Activated CD4-positive, alpha-beta T cell treated with anti-CD3 and anti-CD28 coated beads for 36 hours (primary cell): Measurements from ENCODE around the gene CEACAM16. TPM values are rescaled to one million over a fixed set of nuclear protein-coding genes. Genes with fewer than 3 reads are reported as not detected.
"Not testable (repeated sequence)": the region's sequence is repeated elsewhere in the genome, so short reads cannot be mapped to it uniquely, and the experiment has no call there.

ENCODE experiments used
- ATAC-seq: fragments of 200-7000 bp; cut with Tn5 transposase; one replicate; pipeline ENCODE4 v1.10.0; 2021; ENCODE audit warnings: mild to moderate bottlenecking, moderate library complexity
- CTCF ChIA-PET: fragments of 350-600 bp; sonication (Branson Sonifier 250); formaldehyde crosslinking; loops from one replicate; lab custom pipeline; 2021; ENCODE audit warnings: antibody characterized with exemption; lab: Charles Lee
- POLR2A ChIA-PET: fragments of 350-600 bp; sonication (Branson Sonifier 250); formaldehyde crosslinking; loops from one replicate; lab custom pipeline; 2021; ENCODE audit warnings: antibody characterized with exemption, inconsistent platforms; lab: Charles Lee
- DNase-seq: peaks from one replicate; pipeline ENCODE4 v3.0.0-alpha.2; 2020
- H3K27ac Mint-ChIP-seq: one replicate; pipeline ENCODE4 v1.8.0; 2021; ENCODE audit warnings: mixed read lengths
- H3K27me3 Mint-ChIP-seq: one replicate; pipeline ENCODE4 v1.8.0; 2021; ENCODE audit warnings: mixed read lengths
- H3K36me3 Mint-ChIP-seq: one replicate; pipeline ENCODE4 v1.8.0; 2021; ENCODE audit warnings: low read depth, mixed read lengths
- H3K4me1 Mint-ChIP-seq: one replicate; pipeline ENCODE4 v1.8.0; 2021; ENCODE audit warnings: mixed read lengths
- H3K4me3 Mint-ChIP-seq: one replicate; pipeline ENCODE4 v1.8.0; 2021; ENCODE audit warnings: mild to moderate bottlenecking, moderate library complexity, mixed read lengths
- H3K9me3 Mint-ChIP-seq: one replicate; pipeline ENCODE4 v1.8.0; 2021; ENCODE audit warnings: low read depth, mixed read lengths
- intact Hi-C, 2 experiments: fragments of 100-400 bp; cut with DNase I in 1 of 2; cut with micrococcal nuclease in 1 of 2; formaldehyde crosslinking; loops; one replicate each; pipeline versions ENCODE4 v1.14.2 to v1.15.1; 2022 to 2024; cut with DNase I, micrococcal nuclease
- total RNA-seq, 2 experiments: library from RNA; stranded (reverse); gene quantifications; one replicate each; pipeline ENCODE4 v1.2.3, GENCODE V29; 2021

CEACAM16 gene
- total RNA-seq, 2 experiments from 2014 or later = not detected

- no peak overlapping the region for H3K27ac Mint-ChIP-seq
- no peaks in the 10 kb centered on the region for H3K36me3 Mint-ChIP-seq
- intact Hi-C loops = no loop called here
- POLR2A ChIA-PET = no interaction called here
- DNase-seq (no peak), ATAC-seq (no peak)
- H3K4me1 Mint-ChIP-seq = no peaks in the 10 kb centered on the region
- CTCF ChIA-PET = interaction anchor here (0.7 to 1.2 kb wide), 2 partner anchors 19 to 65 kb away, joined by 3 to 5 read pairs; no protein-coding TSS in a partner anchor
- H3K9me3 Mint-ChIP-seq = no peaks in the 10 kb centered on the region
- no peak overlapping the region for H3K4me3 Mint-ChIP-seq
- H3K27me3 Mint-ChIP-seq = no peaks in the 10 kb centered on the region
These were observed 6.0 kb downstream of the CEACAM16 start for GRCh38 chr19:44704982-44705381.

- Mint-ChIP-seq H3K4me3 (no peak overlapping the region), H3K27ac (no peak overlapping the region), H3K27me3 (no peaks in the 10 kb centered on the region), H3K9me3 (no peaks in the 10 kb centered on the region), H3K4me1 (no peaks in the 10 kb centered on the region), H3K36me3 (no peaks in the 10 kb centered on the region)
- ChIA-PET POLR2A (no interaction called here), CTCF (interaction anchor here (1.2 kb wide), 1 partner anchor 65 kb away, joined by 5 read pairs; no protein-coding TSS in a partner anchor)
- no peak for ATAC-seq
- DNase-seq = no peak
- intact Hi-C loops = no loop called here
These were observed 6.6 kb downstream of the CEACAM16 start for GRCh38 chr19:44705502-44706010.

DNA sequence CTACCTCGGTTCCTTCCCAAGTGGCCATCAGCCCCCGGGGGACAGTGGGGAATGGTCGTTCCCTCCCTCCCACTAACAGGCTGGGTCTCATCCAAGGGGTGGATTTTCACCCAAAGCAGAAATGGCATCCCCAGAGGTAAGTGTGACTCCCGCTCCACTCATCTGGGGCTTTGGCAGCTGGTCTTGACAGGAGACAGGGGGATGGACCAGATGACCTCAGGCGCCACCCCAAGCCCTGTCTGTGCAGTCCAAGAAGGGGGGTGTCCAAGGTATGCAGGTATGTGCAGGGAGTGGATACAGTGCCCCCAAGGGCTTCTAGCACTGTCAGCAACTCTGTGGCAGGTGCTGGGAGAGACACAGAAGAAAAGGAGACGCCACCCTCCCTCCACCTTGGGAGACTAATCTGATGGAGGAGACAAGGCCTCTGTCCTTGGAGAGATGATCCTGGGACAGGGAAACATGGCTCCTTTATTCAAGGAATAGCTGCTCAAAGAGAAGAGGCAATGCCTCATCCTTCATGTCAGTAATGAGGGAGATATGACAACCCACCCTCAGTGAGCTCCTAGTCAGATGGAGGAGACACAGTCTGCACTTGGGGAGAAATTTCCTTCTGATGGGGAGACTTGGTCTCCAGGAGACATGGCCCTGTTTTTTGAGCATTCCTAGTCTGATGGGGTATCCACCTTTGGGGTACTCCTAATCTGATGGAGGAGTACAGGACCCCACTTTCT, 7.7 kb downstream of the CEACAM16 start:
- intact Hi-C loops = no loop called here
- Mint-ChIP-seq H3K27ac (no peak overlapping the region), H3K27me3 (no peaks in the 10 kb centered on the region), H3K4me3 (no peak overlapping the region), H3K9me3 (no peaks in the 10 kb centered on the region), H3K36me3 (no peaks in the 10 kb centered on the region), H3K4me1 (no peaks in the 10 kb centered on the region)
- ChIA-PET POLR2A (no interaction called here), CTCF (interaction anchor here (1.0 kb wide), 1 partner anchor 78 kb away, joined by 3 read pairs; no protein-coding TSS in a partner anchor)
- no peak for ATAC-seq
- no peak for DNase-seq

DNA sequence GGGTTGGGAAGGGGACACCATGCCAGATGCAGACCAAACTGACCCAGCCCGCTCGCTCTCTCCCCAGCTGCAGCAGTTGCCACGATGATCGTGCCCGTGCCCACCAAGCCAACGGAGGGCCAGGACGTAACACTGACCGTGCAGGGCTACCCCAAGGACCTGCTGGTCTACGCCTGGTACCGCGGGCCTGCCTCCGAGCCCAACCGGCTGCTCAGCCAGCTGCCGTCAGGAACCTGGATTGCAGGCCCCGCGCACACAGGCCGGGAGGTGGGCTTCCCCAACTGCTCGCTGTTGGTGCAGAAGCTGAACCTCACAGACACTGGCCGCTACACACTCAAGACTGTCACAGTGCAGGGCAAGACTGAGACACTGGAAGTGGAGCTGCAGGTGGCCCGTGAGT, 8.8 kb downstream of the CEACAM16 start:
- Mint-ChIP-seq H3K4me3 (no peak overlapping the region), H3K27ac (no peak overlapping the region), H3K36me3 (no peaks in the 10 kb centered on the region), H3K9me3 (no peaks in the 10 kb centered on the region), H3K4me1 (no peaks in the 10 kb centered on the region), H3K27me3 (no peaks in the 10 kb centered on the region)
- DNase-seq = no peak
- POLR2A ChIA-PET = no interaction called here
- intact Hi-C loops = no loop called here
- CTCF ChIA-PET = interaction anchor here (1.1 kb wide), 1 partner anchor 16 kb away, joined by 4 read pairs; no protein-coding TSS in a partner anchor
- ATAC-seq = no peak

GRCh38 chr19:44708940-44709339, 10.0 kb downstream of the CEACAM16 start:
- Mint-ChIP-seq H3K27me3 (no peaks in the 10 kb centered on the region), H3K9me3 (no peaks in the 10 kb centered on the region), H3K4me3 (no peak overlapping the region), H3K27ac (no peak overlapping the region), H3K36me3 (no peaks in the 10 kb centered on the region), H3K4me1 (no peaks in the 10 kb centered on the region)
- intact Hi-C loops = no loop called here
- POLR2A ChIA-PET = no interaction called here
- DNase-seq = no peak
- CTCF ChIA-PET = interaction anchor here (0.6 to 1.6 kb wide), 6 partner anchors 14 to 77 kb away, joined by 3 to 6 read pairs (median 4); no protein-coding TSS in a partner anchor
- ATAC-seq = no peak

GRCh38 chr19:44709434-44710266, 10.7 kb downstream of the CEACAM16 start:
- intact Hi-C loops, H3K9me3 Mint-ChIP-seq, POLR2A ChIA-PET: not testable (repeated sequence)

DNA sequence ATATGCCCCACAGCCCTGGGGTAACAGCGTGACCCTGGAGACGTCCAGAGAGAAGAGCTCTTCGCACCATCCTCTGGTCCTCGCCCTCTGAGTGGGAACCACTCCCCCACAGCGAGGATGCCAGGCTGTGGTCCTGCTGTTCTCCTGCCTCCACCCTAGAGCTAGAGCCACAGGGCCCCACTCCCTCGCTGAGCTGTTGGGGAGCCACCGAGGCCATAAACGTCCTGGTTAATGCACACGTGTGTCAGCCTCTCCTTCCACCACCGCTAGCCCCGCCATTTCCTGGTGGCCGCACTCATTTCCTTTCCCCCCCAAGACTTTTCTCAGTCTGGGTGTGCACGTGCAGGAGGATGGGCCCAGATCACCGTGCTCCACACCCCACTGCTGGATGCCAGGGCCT, 11.5 kb downstream of the CEACAM16 start:
- Mint-ChIP-seq H3K9me3 (peaks cover 13% of the 10 kb centered on the region), H3K27me3 (no peaks in the 10 kb centered on the region), H3K4me1 (no peaks in the 10 kb centered on the region), H3K36me3 (peaks cover 4% of the 10 kb centered on the region), H3K4me3 (no peak overlapping the region), H3K27ac (no peak overlapping the region)
- ChIA-PET CTCF (no interaction called here), POLR2A (no interaction called here)
- intact Hi-C loops = no loop called here
- DNase-seq (no peak), ATAC-seq (no peak)

More at GRCh38 chr19:44709434-44710266, 10.7 kb downstream of the CEACAM16 start:
- not testable (repeated sequence) for H3K27ac Mint-ChIP-seq, ATAC-seq, H3K36me3 Mint-ChIP-seq, H3K4me1 Mint-ChIP-seq, DNase-seq, H3K27me3 Mint-ChIP-seq, H3K4me3 Mint-ChIP-seq
- CTCF ChIA-PET = interaction anchor here (0.6 to 1.6 kb wide), 3 partner anchors 19 to 75 kb away, joined by 3 to 6 read pairs (median 4); no protein-coding TSS in a partner anchor

DNA sequence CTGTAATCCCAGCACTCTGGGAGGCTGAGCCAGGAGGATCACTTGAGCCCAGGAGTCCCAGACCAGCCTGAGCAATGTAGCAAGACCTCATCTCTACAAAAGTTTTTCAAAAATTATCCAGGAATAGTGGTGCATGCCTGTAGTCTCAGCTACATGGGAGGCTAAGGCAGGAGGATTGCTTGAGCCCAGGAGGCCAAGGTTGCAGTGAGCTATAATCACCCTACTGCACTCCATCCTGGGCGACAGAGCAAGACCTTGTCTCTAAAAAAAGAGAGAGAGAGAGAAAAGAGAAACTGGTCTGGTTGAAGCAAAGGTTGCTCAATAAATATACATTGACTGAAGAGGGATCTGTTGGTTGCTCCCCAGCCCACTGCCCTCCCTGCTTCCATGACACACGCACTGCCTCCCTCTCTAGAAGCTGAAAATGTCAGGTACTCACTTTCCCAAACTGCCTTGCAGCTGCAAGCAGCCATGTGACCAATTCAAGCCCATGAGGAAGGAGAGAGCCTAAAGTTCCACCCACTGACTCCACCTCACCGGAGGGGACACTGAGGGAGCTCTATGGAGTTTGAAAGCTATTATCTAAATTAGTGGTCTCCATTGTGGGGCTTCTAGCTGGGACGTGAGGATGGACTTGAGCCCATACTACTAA, 14.0 kb downstream of the CEACAM16 start:
- CTCF ChIA-PET = interaction anchor here (0.6 to 3.7 kb wide), 6 partner anchors 11 to 1502 kb away, joined by 3 to 22 read pairs (median 4); no protein-coding TSS in a partner anchor
- peak; percentile 23 for ATAC-seq

DNA sequence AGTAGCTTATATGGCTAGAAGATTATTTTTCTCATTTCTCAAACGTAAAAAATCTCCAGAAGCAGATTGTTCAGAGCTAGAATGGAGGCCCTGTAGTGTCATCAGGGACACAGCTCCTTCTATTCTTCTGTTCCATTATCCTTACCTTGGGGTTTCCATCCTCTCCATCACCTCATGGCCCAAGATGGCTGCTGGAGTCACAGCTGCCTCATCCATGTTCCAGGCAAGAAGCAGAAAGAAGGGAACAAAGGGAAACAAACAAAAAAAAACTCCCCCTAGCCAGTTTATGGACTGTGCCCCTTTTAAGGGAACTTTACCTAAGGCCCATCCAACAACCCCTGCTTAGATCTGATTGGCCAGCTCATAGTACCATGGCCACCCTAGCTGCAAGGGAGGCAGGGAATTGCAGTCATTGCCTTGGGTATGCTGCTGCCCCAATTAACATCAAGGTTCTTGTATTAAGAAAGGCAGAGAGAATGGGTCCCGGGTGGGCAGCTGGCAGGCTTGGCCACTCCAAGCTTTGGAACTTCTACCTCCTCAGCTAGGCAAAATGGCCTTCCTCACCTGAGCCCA, 15.7 kb downstream of the CEACAM16 start:
- CTCF ChIA-PET = interaction anchor here (0.6 to 3.7 kb wide), 7 partner anchors 9 to 1275 kb away, joined by 3 to 22 read pairs (median 4); no protein-coding TSS in a partner anchor
- POLR2A ChIA-PET = interaction anchor here (0.6 kb wide), 3 partner anchors 23 to 249 kb away, joined by 3 to 7 read pairs (median 4); no protein-coding TSS in a partner anchor
- Mint-ChIP-seq H3K4me1 (no peaks in the 10 kb centered on the region), H3K36me3 (peaks cover 4% of the 10 kb centered on the region), H3K27ac (no peak overlapping the region), H3K27me3 (no peaks in the 10 kb centered on the region), H3K4me3 (no peak overlapping the region), H3K9me3 (peaks cover 20% of the 10 kb centered on the region)
- DNase-seq (no peak), ATAC-seq (no peak)
- intact Hi-C loops = no loop called here

More for the DNA sequence above, 14.0 kb downstream of the CEACAM16 start:
- DNase-seq = no peak
- H3K27me3 Mint-ChIP-seq = no peaks in the 10 kb centered on the region
- intact Hi-C loops = no loop called here
- H3K4me3 Mint-ChIP-seq = no peak overlapping the region
- POLR2A ChIA-PET = no interaction called here
- H3K4me1 Mint-ChIP-seq = no peaks in the 10 kb centered on the region
- peaks cover 4% of the 10 kb centered on the region for H3K36me3 Mint-ChIP-seq
- H3K27ac Mint-ChIP-seq = no peak overlapping the region
- peaks cover 20% of the 10 kb centered on the region for H3K9me3 Mint-ChIP-seq

- H3K4me1 Mint-ChIP-seq = peaks cover 11% of the 10 kb centered on the region
- DNase-seq (no peak), ATAC-seq (no peak)
- H3K36me3 Mint-ChIP-seq = peaks cover 4% of the 10 kb centered on the region
- H3K9me3 Mint-ChIP-seq = peaks cover 20% of the 10 kb centered on the region
- no peak overlapping the region for H3K4me3 Mint-ChIP-seq
- intact Hi-C loops = no loop called here
- ChIA-PET CTCF (interaction anchor here (1.3 kb wide), 1 partner anchor 53 kb away, joined by 10 read pairs; no protein-coding TSS in a partner anchor), POLR2A (no interaction called here)
- H3K27ac Mint-ChIP-seq = no peak overlapping the region
- peaks cover 2% of the 10 kb centered on the region for H3K27me3 Mint-ChIP-seq
These were observed 18.7 kb downstream of the CEACAM16 start for GRCh38 chr19:44717603-44718002.
